Tibial nerve (tissue), 4 donors: ENCODE measurements around the gene COL6A5.

Experiments used
- EP300 ChIP-seq, 2 donors: sonication (generic); formaldehyde crosslinking; IDR thresholded peaks; one replicate each; pipeline ENCODE4 v1.6.1; 2017; ENCODE audit warnings: antibody characterized with exemption in 2 of 2, mild to moderate bottlenecking in 1 of 2
- POLR2A ChIP-seq, 2 donors: fragments of 450-650 bp; IDR thresholded peaks; one replicate each; pipeline ENCODE4 v1.6.1; 2017; ENCODE audit warnings: antibody characterized with exemption in 2 of 2, mild to moderate bottlenecking in 2 of 2, moderate library complexity in 2 of 2
- TF ChIP-seq, protein P1 (sequence below), 5 experiments: fragments of 200-600 bp in 3 of 5; fragments of 450-650 bp in 2 of 5; sonication (generic) in 3 of 5; IDR thresholded peaks; one replicate each; pipeline ENCODE4 v1.5.1; 2016 to 2019; ENCODE audit warnings: antibody characterized with exemption in 5 of 5, mild to moderate bottlenecking in 3 of 5, moderate library complexity in 2 of 5

DNA sequence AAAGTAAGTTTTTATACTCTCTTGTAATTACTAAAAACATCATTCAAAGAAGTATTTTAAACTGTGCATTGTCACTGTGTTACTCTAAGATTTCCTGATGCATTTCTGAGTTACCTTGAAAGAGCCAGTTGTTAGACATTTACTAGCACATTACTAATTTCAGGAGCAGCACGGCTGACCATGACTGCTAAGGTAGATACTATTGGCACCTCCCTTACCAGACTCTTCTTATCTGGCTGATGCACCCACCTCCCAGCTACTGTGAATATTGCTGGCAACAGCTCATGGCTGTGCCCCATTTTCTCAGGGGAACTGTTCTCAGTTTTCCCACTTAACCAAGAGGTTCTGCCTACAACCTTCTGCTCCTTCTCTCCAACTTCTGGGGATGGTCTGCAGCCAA lies 29.4 kb downstream of the COL6A5 start:
- TF ChIP-seq POLR2A (IDR thresholded peaks at IDR 0.05) (no peak), EP300 (IDR thresholded peaks at IDR 0.05) (no peak)
- TF ChIP-seq, protein P1, sequence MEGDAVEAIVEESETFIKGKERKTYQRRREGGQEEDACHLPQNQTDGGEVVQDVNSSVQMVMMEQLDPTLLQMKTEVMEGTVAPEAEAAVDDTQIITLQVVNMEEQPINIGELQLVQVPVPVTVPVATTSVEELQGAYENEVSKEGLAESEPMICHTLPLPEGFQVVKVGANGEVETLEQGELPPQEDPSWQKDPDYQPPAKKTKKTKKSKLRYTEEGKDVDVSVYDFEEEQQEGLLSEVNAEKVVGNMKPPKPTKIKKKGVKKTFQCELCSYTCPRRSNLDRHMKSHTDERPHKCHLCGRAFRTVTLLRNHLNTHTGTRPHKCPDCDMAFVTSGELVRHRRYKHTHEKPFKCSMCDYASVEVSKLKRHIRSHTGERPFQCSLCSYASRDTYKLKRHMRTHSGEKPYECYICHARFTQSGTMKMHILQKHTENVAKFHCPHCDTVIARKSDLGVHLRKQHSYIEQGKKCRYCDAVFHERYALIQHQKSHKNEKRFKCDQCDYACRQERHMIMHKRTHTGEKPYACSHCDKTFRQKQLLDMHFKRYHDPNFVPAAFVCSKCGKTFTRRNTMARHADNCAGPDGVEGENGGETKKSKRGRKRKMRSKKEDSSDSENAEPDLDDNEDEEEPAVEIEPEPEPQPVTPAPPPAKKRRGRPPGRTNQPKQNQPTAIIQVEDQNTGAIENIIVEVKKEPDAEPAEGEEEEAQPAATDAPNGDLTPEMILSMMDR (IDR thresholded peaks at IDR 0.05): no peak
